Measurements from ENCODE around the gene TEAD4.
A peak's percentile ranks its signal among the peaks of the same experiment; 100 is the strongest.

TEAD4 gene

DNA sequence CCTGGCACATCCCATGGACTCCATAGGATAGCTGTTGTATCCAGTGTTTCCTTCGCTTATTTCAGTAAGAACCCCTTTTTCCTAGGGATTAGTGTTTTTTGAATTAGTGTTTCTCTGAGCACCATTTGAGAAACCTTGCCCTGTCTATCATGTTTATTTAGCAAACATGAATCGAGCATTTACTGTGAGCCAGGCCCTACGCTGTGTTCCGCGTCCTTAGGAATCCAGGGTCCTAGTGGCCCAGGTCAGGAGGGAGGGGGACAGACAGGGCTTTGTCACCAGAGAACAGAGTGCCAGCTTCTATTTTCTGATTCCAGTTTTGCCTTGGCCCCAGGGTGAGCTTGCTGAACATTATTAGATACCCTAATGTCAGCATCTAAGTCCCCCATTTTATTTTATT, 2.5 kb downstream of the TEAD4 start:
- CTCF ChIA-PET, result no interaction called here

DNA sequence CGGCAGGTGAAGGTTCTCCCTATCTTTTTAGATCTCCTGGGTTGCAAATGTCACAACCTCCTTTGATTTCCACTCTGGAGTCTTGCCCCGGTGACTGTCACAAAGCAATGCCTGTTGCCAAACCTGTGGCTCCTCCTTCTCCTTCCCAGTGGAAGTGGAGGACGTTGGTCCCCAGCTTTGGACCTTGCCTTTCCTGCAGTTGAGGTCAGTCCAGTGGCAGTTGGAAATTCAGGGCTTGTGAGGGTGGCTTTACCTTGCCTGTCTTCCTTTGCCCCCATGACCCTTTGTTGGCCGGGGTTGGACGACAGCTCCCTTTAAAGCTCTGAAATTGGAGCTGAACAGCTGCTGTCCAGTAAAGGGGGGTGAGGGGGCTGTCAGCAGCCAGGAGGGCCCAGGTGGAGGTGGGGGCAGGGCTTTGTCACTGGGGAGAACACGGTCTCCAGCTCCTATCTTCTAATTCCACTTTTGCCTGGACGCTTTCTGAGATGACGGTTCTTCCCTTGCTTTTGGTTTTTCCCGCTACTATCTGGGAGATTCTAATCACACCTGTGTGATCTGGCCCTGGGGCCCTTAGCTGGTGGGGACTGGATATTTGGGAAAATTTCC, 4.1 kb downstream of the TEAD4 start:
- H3K27ac ChIP-seq, result peak overlapping the region; percentile 39
- ChIA-PET CTCF (interaction anchor here (0.6 kb wide), 2 partner anchors 25 to 39 kb away, joined by 3 read pairs; no protein-coding TSS in a partner anchor), POLR2A (ENCODE audit: low non-redundant PET) (no interaction called here)
- DNase-seq (ENCODE audit: low spot score), result no peak
- TF ChIP-seq, protein P1, sequence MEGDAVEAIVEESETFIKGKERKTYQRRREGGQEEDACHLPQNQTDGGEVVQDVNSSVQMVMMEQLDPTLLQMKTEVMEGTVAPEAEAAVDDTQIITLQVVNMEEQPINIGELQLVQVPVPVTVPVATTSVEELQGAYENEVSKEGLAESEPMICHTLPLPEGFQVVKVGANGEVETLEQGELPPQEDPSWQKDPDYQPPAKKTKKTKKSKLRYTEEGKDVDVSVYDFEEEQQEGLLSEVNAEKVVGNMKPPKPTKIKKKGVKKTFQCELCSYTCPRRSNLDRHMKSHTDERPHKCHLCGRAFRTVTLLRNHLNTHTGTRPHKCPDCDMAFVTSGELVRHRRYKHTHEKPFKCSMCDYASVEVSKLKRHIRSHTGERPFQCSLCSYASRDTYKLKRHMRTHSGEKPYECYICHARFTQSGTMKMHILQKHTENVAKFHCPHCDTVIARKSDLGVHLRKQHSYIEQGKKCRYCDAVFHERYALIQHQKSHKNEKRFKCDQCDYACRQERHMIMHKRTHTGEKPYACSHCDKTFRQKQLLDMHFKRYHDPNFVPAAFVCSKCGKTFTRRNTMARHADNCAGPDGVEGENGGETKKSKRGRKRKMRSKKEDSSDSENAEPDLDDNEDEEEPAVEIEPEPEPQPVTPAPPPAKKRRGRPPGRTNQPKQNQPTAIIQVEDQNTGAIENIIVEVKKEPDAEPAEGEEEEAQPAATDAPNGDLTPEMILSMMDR (conservative IDR thresholded peaks at IDR 0.05; ENCODE audit: low read depth), result no peak

More for the DNA sequence above, 2.5 kb downstream of the TEAD4 start:
- H3K27ac ChIP-seq, result no peak overlapping the region
- no peak for DNase-seq (ENCODE audit: low spot score)
- POLR2A ChIA-PET (ENCODE audit: low non-redundant PET), result interaction anchor here (0.9 kb wide), 1 partner anchor 9 kb away, joined by 3 read pairs; no protein-coding TSS in a partner anchor
- TF ChIP-seq, protein P1 (conservative IDR thresholded peaks at IDR 0.05; ENCODE audit: low read depth), result no peak

GRCh38 chr12:2963760-2964292, 4.6 kb downstream of the TEAD4 start:
- CTCF ChIA-PET, result interaction anchor here (0.6 kb wide), 2 partner anchors 18 to 38 kb away, joined by 3 read pairs; no protein-coding TSS in a partner anchor
- DNase-seq (ENCODE audit: low spot score), result no peak
- peak overlapping the region; percentile 39 for H3K27ac ChIP-seq
- TF ChIP-seq, protein P1 (conservative IDR thresholded peaks at IDR 0.05; ENCODE audit: low read depth), result no peak
- POLR2A ChIA-PET (ENCODE audit: low non-redundant PET), result no interaction called here

GRCh38 chr12:2967651-2968050, 8.5 kb downstream of the TEAD4 start:
- no peak for DNase-seq (ENCODE audit: low spot score)
- no peak overlapping the region for H3K27ac ChIP-seq
- ChIA-PET CTCF (interaction anchor here (0.6 kb wide), 1 partner anchor 97 kb away, joined by 5 read pairs; no protein-coding TSS in a partner anchor), POLR2A (ENCODE audit: low non-redundant PET) (no interaction called here)
- TF ChIP-seq, protein P1 (conservative IDR thresholded peaks at IDR 0.05; ENCODE audit: low read depth), result no peak

- POLR2A ChIA-PET (ENCODE audit: low non-redundant PET), result interaction anchor here (1.1 kb wide), 1 partner anchor 10 kb away, joined by 3 read pairs; no protein-coding TSS in a partner anchor
- DNase-seq (ENCODE audit: low spot score), result no peak
- TF ChIP-seq, protein P1 (conservative IDR thresholded peaks at IDR 0.05; ENCODE audit: low read depth), result no peak
- CTCF ChIA-PET, result no interaction called here
- no peak overlapping the region for H3K27ac ChIP-seq
Observed at GRCh38 chr12:2970744-2971143, 11.5 kb downstream of the TEAD4 start.

DNA sequence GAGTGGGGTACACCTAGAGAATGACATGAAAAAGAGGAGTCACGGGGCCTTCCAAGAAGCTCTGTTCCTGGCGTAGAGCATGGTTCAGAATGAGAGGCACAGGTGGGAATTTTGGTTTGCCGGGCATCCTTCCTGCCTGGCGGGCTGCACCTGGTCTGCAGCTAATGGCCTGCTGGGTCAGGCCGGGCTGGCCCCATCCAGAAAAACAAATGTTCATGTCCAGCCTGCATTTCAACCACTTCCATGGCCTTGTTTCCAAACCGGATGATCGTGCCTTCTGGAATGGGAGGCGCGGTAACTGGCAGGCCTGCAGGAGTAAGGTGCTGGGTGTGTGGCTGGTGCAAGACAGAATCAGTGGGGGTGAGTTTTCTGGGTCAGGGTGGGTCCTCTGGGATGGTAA, 14.4 kb downstream of the TEAD4 start:
- no peak for DNase-seq (ENCODE audit: low spot score)
- 0 out of 2 replicates have a peak overlapping the region, but pooled peaks have one; percentile 25 for H3K27ac ChIP-seq
- POLR2A ChIA-PET (ENCODE audit: low non-redundant PET), result no interaction called here
- CTCF ChIA-PET, result no interaction called here
- TF ChIP-seq, protein P1 (conservative IDR thresholded peaks at IDR 0.05; ENCODE audit: low read depth), result no peak

All from RWPE1 (cell line).